GM21619 (cell line): ENCODE data around the gene KLK8.

Experiments used
- ATAC-seq: cut with Tn5 transposase; IDR thresholded peaks from one replicate; pipeline ENCODE4 v1.9.1; 2021; ENCODE audit not compliant: unreplicated experiment

KLK8 gene

GRCh38 chr19:50957587-50957986 is 43.8 kb downstream of the KLK8 start:
- ATAC-seq = no peak

GRCh38 chr19:50952910-50953309 is 48.5 kb downstream of the KLK8 start, which contains the start of gene KLK5:
TSS of gene KLK5 (minus strand) at chr19:50953038. CDS start at chr19:50952657, 381 bp downstream.
- ATAC-seq = no peak

GRCh38 chr19:50949861-50950260 is 51.5 kb downstream of the KLK8 start:
- no peak for ATAC-seq

GRCh38 chr19:50947123-50947522 is 54.3 kb downstream of the KLK8 start:
- no peak for ATAC-seq
